Liver (tissue), 9 donors: ENCODE measurements around the gene GNAT1. TPM values are rescaled to one million over a fixed set of nuclear protein-coding genes. Genes with fewer than 3 reads are reported as not detected.

Experiments used
- DNase-seq: peaks from one replicate; pipeline ENCODE4 v3.0.0-alpha.2; 2017; ENCODE audit warnings: low spot score
- H3K27ac ChIP-seq, 2 donors: one replicate each; pipeline ENCODE4 v1.7.0; 2013; ENCODE audit warnings: inconsistent platforms in 2 of 2, low read length in 2 of 2, control low read depth in 1 of 2, low read depth in 1 of 2, mild to moderate bottlenecking in 1 of 2
- H3K27me3 ChIP-seq, 4 donors: one replicate each; pipeline versions ENCODE4 v1.6.1 to v1.7.0; 2013; ENCODE audit warnings: low read length in 3 of 4, inconsistent platforms in 1 of 4, mild to moderate bottlenecking in 1 of 4, moderate library complexity in 1 of 4; ENCODE audit not compliant: control insufficient read depth in 4 of 4, insufficient read depth in 4 of 4
- H3K36me3 ChIP-seq, 4 donors: one replicate each; pipeline versions ENCODE4 v1.6.1 to v1.7.0; 2013; ENCODE audit warnings: low read length in 3 of 4, mild to moderate bottlenecking in 3 of 4, low read depth in 1 of 4, moderate library complexity in 1 of 4; ENCODE audit not compliant: control insufficient read depth in 4 of 4, insufficient read depth in 3 of 4
- H3K4me1 ChIP-seq, 4 donors: one replicate each; pipeline versions ENCODE4 v1.6.1 to v1.7.0; 2013; ENCODE audit warnings: low read length in 3 of 4, mild to moderate bottlenecking in 3 of 4, moderate library complexity in 1 of 4; ENCODE audit not compliant: control insufficient read depth in 4 of 4, insufficient read depth in 4 of 4
- H3K4me3 ChIP-seq, 3 donors: one replicate each; pipeline versions ENCODE4 v1.6.1 to v1.7.0; 2013; ENCODE audit warnings: low read length in 3 of 3, control low read depth in 1 of 3, low read depth in 1 of 3, mild to moderate bottlenecking in 1 of 3
- H3K9ac ChIP-seq, 2 donors: one replicate each; pipeline ENCODE4 v1.7.0; 2013; ENCODE audit warnings: low read length in 2 of 2, mild to moderate bottlenecking in 2 of 2, moderate library complexity in 2 of 2, control low read depth in 1 of 2, low read depth in 1 of 2
- H3K9me3 ChIP-seq, 4 donors: one replicate each; pipeline versions ENCODE4 v1.6.1 to v1.7.0; 2013; ENCODE audit warnings: low read length in 3 of 4; ENCODE audit not compliant: control insufficient read depth in 4 of 4
- ATF3 ChIP-seq: IDR thresholded peaks from 2 replicates; pipeline ENCODE4 v1.6.1; 2016; ENCODE audit warnings: antibody characterized with exemption
- CTCF ChIP-seq: fragments of 150-350 bp; IDR thresholded peaks from 2 replicates; pipeline ENCODE4 v1.5.1; 2017; ENCODE audit warnings: improper control_type of control experiment, low read depth, low read length; ENCODE audit not compliant: missing input control
- EGR1 ChIP-seq, 2 donors: IDR thresholded peaks; 2 replicates each; pipeline ENCODE4 v1.6.1; 2016 to 2018; ENCODE audit warnings: antibody characterized with exemption in 2 of 2, low read depth in 2 of 2
- FOXA1 ChIP-seq: IDR thresholded peaks from 2 replicates; pipeline ENCODE4 v1.6.1; 2016; ENCODE audit warnings: antibody characterized with exemption
- FOXA2 ChIP-seq: IDR thresholded peaks from 2 replicates; pipeline ENCODE4 v1.6.1; 2016; ENCODE audit warnings: antibody characterized with exemption
- GABPA ChIP-seq, 2 donors: IDR thresholded peaks in 1 of 2; conservative IDR thresholded peaks in 1 of 2; 2 replicates each; pipeline ENCODE4 v1.6.1; 2016; ENCODE audit warnings: antibody characterized with exemption in 2 of 2, mild to moderate bottlenecking in 1 of 2, moderate library complexity in 1 of 2
- HNF4A ChIP-seq, 2 donors: conservative IDR thresholded peaks; 2 replicates each; pipeline ENCODE4 v1.6.1; 2016; ENCODE audit warnings: antibody characterized with exemption in 2 of 2, mild to moderate bottlenecking in 2 of 2
- HNF4G ChIP-seq: IDR thresholded peaks from 2 replicates; pipeline ENCODE4 v1.6.1; 2016; ENCODE audit warnings: antibody characterized with exemption
- JUND ChIP-seq, 2 donors: IDR thresholded peaks; 2 replicates each; pipeline ENCODE4 v1.6.1; 2016; ENCODE audit warnings: antibody characterized with exemption in 2 of 2
- MAX ChIP-seq: IDR thresholded peaks from 2 replicates; pipeline ENCODE4 v1.6.1; 2016; ENCODE audit warnings: antibody characterized with exemption
- NR2F2 ChIP-seq: IDR thresholded peaks from 2 replicates; pipeline ENCODE4 v1.6.1; 2016; ENCODE audit warnings: antibody characterized with exemption
- RAD21 ChIP-seq, 2 donors: IDR thresholded peaks; 2 replicates each; pipeline ENCODE4 v1.6.1; 2016; ENCODE audit warnings: antibody characterized with exemption in 2 of 2, mild to moderate bottlenecking in 2 of 2
- REST ChIP-seq: IDR thresholded peaks from 2 replicates; pipeline ENCODE4 v1.6.1; 2016; ENCODE audit warnings: antibody characterized with exemption, mild to moderate bottlenecking
- RXRA ChIP-seq, 2 donors: IDR thresholded peaks; 2 replicates each; pipeline ENCODE4 v1.6.1; 2017 to 2018; ENCODE audit warnings: antibody characterized with exemption in 2 of 2, mild to moderate bottlenecking in 1 of 2
- SP1 ChIP-seq: IDR thresholded peaks from 2 replicates; pipeline ENCODE4 v1.6.1; 2018; ENCODE audit warnings: antibody characterized with exemption, mild to moderate bottlenecking
- TAF1 ChIP-seq: conservative IDR thresholded peaks from 2 replicates; pipeline ENCODE4 v1.6.1; 2016; ENCODE audit warnings: antibody characterized with exemption, mild to moderate bottlenecking
- YY1 ChIP-seq: IDR thresholded peaks from 2 replicates; pipeline ENCODE4 v1.6.1; 2016; ENCODE audit warnings: antibody characterized with exemption, mild to moderate bottlenecking
- ZBTB33 ChIP-seq: IDR thresholded peaks from 2 replicates; pipeline ENCODE4 v1.6.1; 2016; ENCODE audit warnings: antibody characterized with exemption
- WGBS: extraction: QIAGEN DNeasy Blood & Tissue Kit; methylation state at CpG from one replicate; pipeline ENCODE4 v1.1.7; 2013; 5-methylcytosine and 5-hydroxymethylcytosine counted together
- polyA plus RNA-seq, 2 donors: library from polyadenylated mRNA; stranded (reverse) in 1 of 2; unstranded in 1 of 2; fragments of 200-250 nt in 1 of 2; fragments of >200 nt in 1 of 2; fragmentation: Nextera tagmentation in 1 of 2; extraction: Ambion mirVana in 1 of 2; gene quantifications; one replicate each; pipeline versions ENCODE4 v1.2.1 to v1.2.3, GENCODE V29; 2013 to 2015
- total RNA-seq, 2 donors: library from RNA; depleted of rRNA; stranded (reverse); fragments of >200 nt; gene quantifications; one replicate each; pipeline ENCODE4 v1.2.3, GENCODE V29; 2014
- donor health status: healthy.
- donor health status: healthy.
- donor health status: healthy.
- donor health status: healthy.
- donor health status: healthy.

The GNAT1 gene
- total and polyA plus RNA-seq, 4 donors: 0.08 TPM; not detected in 3

DNA sequence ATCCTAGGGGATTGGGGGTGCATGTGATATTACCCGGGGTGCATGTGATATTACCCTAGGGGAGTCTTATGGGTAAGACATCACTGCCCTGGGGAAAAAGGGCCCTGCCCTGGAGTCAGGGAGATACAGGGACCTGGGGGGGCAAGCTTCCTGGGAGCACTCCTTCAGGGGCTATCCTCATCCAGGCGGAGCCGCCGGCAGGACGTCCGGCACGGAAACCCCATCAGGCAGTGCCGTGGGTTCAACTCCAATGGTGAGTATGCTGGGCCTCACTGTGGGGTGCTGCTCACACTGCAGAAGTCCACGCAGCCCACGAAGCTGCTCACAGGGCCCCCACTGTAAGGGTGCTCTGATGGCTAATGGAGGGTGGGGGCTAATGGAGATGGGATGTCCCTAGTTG, 5.3 kb upstream of the GNAT1 start:
- Histone ChIP-seq H3K4me1 (peaks cover 1 to 26% (median 16%) of the 10 kb centered on the region in 4 donors), H3K27ac (no peak overlapping the region), H3K9me3 (no peaks in the 10 kb centered on the region), H3K36me3 (no peaks in the 10 kb centered on the region), H3K4me3 (no peak overlapping the region), H3K9ac (no peak overlapping the region), H3K27me3 (no peaks in the 10 kb centered on the region)
- WGBS: 92% methylated on average over 10 of the region's 10 CpGs
- TF ChIP-seq RAD21 (IDR thresholded peaks at IDR 0.05) (no peak), NR2F2 (no peak), TAF1 (no peak), FOXA2 (no peak), HNF4G (no peak), EGR1 (IDR thresholded peaks at IDR 0.05; ENCODE audit: low read depth in 2 of 2) (no peak), REST (no peak), HNF4A (conservative IDR thresholded peaks at IDR 0.05) (no peak), MAX (no peak), YY1 (no peak), FOXA1 (no peak), JUND (IDR thresholded peaks at IDR 0.05) (no peak), SP1 (no peak), RXRA (IDR thresholded peaks at IDR 0.05) (no peak), CTCF (no peak), ZBTB33 (no peak), GABPA (IDR thresholded peaks at IDR 0.05 in 1 of 2, conservative IDR thresholded peaks at IDR 0.05 in 1 of 2) (no peak), ATF3 (no peak)
- no peak for DNase-seq
